GM21423 (cell line): Measurements from ENCODE around the gene CCDC184.
"Not testable (repeated sequence)": the region's sequence is repeated elsewhere in the genome, so short reads cannot be mapped to it uniquely, and the experiment has no call there.

Experiments
- ATAC-seq: cut with Tn5 transposase; IDR thresholded peaks from one replicate; pipeline ENCODE4 v1.9.1; 2021; ENCODE audit warnings: mild to moderate bottlenecking, moderate library complexity; ENCODE audit not compliant: unreplicated experiment

The CCDC184 gene

GRCh38 chr12:48183091-48183875 is at the start of gene CCDC184:
Gene CCDC184, plus strand, starts transcription at chr12:48183644. Its CDS starts 479 bp downstream, at chr12:48184123.
- peak; percentile 73 for ATAC-seq

GRCh38 chr12:48135027-48135426 is 48.4 kb upstream of the CCDC184 start:
- ATAC-seq: no peak

- ATAC-seq: no peak
Observed at GRCh38 chr12:48142818-48143674, 40.4 kb upstream of the CCDC184 start.

GRCh38 chr12:48143898-48144297 is 39.5 kb upstream of the CCDC184 start:
- no peak for ATAC-seq

- ATAC-seq: no peak
Observed at GRCh38 chr12:48145981-48146380, 37.5 kb upstream of the CCDC184 start.

GRCh38 chr12:48151103-48151771 is 32.2 kb upstream of the CCDC184 start:
- ATAC-seq: no peak

GRCh38 chr12:48155786-48156185 is 27.7 kb upstream of the CCDC184 start:
- not testable (repeated sequence) for ATAC-seq

- ATAC-seq: no peak
Observed at GRCh38 chr12:48156652-48157017, 26.8 kb upstream of the CCDC184 start.

- peak; percentile 85 for ATAC-seq
Observed at GRCh38 chr12:48157018-48157888, 26.2 kb upstream of the CCDC184 start, which contains the start of gene ASB8. Gene ASB8, minus strand, starts transcription at chr12:48157515. Its CDS starts 4,019 bp downstream, at chr12:48153496.

- ATAC-seq: no peak
Observed at GRCh38 chr12:48157889-48158370, 25.5 kb upstream of the CCDC184 start.

- no peak for ATAC-seq
Observed at GRCh38 chr12:48160046-48160445, 23.4 kb upstream of the CCDC184 start.

- no peak for ATAC-seq
Observed at GRCh38 chr12:48160807-48161206, 22.6 kb upstream of the CCDC184 start.

GRCh38 chr12:48163150-48163747 is 20.2 kb upstream of the CCDC184 start:
- no peak for ATAC-seq

GRCh38 chr12:48164451-48164850 is 19.0 kb upstream of the CCDC184 start:
- no peak for ATAC-seq

- ATAC-seq: peak; percentile 50
Observed at GRCh38 chr12:48165089-48165981, 18.1 kb upstream of the CCDC184 start.

- ATAC-seq: no peak
Observed at GRCh38 chr12:48169011-48169410, 14.4 kb upstream of the CCDC184 start.

GRCh38 chr12:48175613-48176416 is 7.6 kb upstream of the CCDC184 start:
- ATAC-seq: no peak

GRCh38 chr12:48176417-48176751 is 7.1 kb upstream of the CCDC184 start:
- ATAC-seq: no peak
